HG02588 (cell line): Measurements from ENCODE around the gene RIN3.

Experiments used
- ATAC-seq: cut with Tn5 transposase; IDR thresholded peaks from one replicate; pipeline ENCODE4 v1.9.1; 2021; ENCODE audit warnings: mild to moderate bottlenecking, moderate library complexity; ENCODE audit not compliant: unreplicated experiment

The RIN3 gene

GRCh38 chr14:92733007-92733406 is 219.4 kb downstream of the RIN3 start:
- no peak for ATAC-seq

GRCh38 chr14:92734618-92735017 is 221.0 kb downstream of the RIN3 start:
- ATAC-seq = no peak

- no peak for ATAC-seq
Measured at GRCh38 chr14:92735344-92735743, 221.8 kb downstream of the RIN3 start.

- ATAC-seq = no peak
Measured at GRCh38 chr14:92737206-92737605, 223.6 kb downstream of the RIN3 start.

GRCh38 chr14:92737619-92738188 is 224.1 kb downstream of the RIN3 start:
- ATAC-seq = no peak
